Measurements from ENCODE around the gene ZP1. TPM values are rescaled to one million over a fixed set of nuclear protein-coding genes. Genes with fewer than 3 reads are reported as not detected.

The ZP1 gene
- total RNA-seq, 1 experiment from 2014 or later, result not detected

DNA sequence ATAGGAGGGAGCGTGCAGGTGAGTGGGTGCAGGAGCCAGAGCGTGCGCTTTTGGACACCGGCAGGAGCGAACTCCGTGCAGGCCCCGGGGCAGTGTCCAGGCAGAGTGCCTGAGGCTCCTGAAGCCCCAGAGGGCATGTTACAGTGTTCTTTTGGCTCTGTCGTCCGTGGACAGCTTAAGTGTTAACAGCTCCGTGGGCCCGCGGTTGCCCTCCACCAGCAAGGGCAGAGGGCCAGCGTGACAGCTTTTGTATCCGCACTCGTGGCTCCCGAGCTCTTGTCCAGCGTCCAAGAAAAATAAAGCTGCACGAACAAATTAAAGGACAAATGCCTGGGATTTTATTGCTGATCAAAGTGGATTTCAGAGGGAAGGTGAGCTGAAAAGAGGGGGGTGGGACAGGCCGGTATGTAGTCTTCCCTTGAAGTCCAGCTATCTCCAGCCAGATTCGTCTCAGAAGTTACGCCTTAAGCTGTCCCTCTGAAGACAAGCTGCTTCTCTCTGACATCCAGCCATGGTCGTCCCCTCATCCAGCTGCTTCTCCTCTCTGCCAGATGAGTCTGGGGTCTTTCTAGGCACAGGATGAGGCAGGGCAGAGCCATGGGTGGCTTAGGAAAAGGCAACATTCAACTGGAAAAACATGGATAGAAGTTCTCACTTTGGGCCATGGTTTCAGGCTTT lies 45.6 kb downstream of the ZP1 start:
- POLR2A ChIA-PET, result interaction anchor here (0.7 to 1.4 kb wide), 3 partner anchors 11 to 40 kb away, joined by 3 to 8 read pairs (median 5); partner anchors contain the start of gene TMEM132A
- Mint-ChIP-seq H3K4me3 (peak overlapping the region; percentile 94), H3K27ac (peak overlapping the region; percentile 99; the same call in 1 of the 2 replicates), H3K36me3 (no peaks in the 10 kb centered on the region; the same call in 1 of the 2 replicates), H3K27me3 (ENCODE audit: low read depth) (peaks cover 42% of the 10 kb centered on the region), H3K4me1 (peaks cover 47% of the 10 kb centered on the region), H3K9me3 (peaks cover 6% of the 10 kb centered on the region; the same call in 1 of the 2 replicates)
- no peak for DNase-seq (ENCODE audit: low spot score)
- no peak for ATAC-seq
- CTCF ChIA-PET, result interaction anchor here (0.9 to 5.6 kb wide), 6 partner anchors 8 to 57 kb away, joined by 3 to 51 read pairs (median 8); partner anchors contain the start of genes PRPF19 and TMEM132A
- no peak for TF ChIP-seq ELF4 (CRISPR knock-in tag; IDR thresholded peaks at IDR 0.05; ENCODE audit: low read depth)
- TF ChIP-seq MYBL2 (CRISPR knock-in tag; IDR thresholded peaks at IDR 0.05), result no peak
- TF ChIP-seq, protein P1, sequence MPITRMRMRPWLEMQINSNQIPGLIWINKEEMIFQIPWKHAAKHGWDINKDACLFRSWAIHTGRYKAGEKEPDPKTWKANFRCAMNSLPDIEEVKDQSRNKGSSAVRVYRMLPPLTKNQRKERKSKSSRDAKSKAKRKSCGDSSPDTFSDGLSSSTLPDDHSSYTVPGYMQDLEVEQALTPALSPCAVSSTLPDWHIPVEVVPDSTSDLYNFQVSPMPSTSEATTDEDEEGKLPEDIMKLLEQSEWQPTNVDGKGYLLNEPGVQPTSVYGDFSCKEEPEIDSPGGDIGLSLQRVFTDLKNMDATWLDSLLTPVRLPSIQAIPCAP (CRISPR knock-in tag; IDR thresholded peaks at IDR 0.05), result no peak
- TF ChIP-seq, protein P2, sequence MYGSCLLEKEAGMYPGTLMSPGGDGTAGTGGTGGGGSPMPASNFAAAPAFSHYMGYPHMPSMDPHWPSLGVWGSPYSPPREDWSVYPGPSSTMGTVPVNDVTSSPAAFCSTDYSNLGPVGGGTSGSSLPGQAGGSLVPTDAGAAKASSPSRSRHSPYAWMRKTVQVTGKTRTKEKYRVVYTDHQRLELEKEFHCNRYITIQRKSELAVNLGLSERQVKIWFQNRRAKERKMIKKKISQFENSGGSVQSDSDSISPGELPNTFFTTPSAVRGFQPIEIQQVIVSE (CRISPR knock-in tag; IDR thresholded peaks at IDR 0.05; ENCODE audit: borderline replicate concordance), result no peak
- TF ChIP-seq ATF1 (CRISPR knock-in tag; IDR thresholded peaks at IDR 0.05), result no peak
- TF ChIP-seq, protein P3, sequence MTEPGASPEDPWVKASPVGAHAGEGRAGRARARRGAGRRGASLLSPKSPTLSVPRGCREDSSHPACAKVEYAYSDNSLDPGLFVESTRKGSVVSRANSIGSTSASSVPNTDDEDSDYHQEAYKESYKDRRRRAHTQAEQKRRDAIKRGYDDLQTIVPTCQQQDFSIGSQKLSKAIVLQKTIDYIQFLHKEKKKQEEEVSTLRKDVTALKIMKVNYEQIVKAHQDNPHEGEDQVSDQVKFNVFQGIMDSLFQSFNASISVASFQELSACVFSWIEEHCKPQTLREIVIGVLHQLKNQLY (CRISPR knock-in tag; IDR thresholded peaks at IDR 0.05), result no peak
- no peak for TF ChIP-seq CBFB (CRISPR knock-in tag; IDR thresholded peaks at IDR 0.05; ENCODE audit: low read depth)
- TF ChIP-seq EMX1 (CRISPR knock-in tag; IDR thresholded peaks at IDR 0.05), result no peak
- TF ChIP-seq, protein P4, sequence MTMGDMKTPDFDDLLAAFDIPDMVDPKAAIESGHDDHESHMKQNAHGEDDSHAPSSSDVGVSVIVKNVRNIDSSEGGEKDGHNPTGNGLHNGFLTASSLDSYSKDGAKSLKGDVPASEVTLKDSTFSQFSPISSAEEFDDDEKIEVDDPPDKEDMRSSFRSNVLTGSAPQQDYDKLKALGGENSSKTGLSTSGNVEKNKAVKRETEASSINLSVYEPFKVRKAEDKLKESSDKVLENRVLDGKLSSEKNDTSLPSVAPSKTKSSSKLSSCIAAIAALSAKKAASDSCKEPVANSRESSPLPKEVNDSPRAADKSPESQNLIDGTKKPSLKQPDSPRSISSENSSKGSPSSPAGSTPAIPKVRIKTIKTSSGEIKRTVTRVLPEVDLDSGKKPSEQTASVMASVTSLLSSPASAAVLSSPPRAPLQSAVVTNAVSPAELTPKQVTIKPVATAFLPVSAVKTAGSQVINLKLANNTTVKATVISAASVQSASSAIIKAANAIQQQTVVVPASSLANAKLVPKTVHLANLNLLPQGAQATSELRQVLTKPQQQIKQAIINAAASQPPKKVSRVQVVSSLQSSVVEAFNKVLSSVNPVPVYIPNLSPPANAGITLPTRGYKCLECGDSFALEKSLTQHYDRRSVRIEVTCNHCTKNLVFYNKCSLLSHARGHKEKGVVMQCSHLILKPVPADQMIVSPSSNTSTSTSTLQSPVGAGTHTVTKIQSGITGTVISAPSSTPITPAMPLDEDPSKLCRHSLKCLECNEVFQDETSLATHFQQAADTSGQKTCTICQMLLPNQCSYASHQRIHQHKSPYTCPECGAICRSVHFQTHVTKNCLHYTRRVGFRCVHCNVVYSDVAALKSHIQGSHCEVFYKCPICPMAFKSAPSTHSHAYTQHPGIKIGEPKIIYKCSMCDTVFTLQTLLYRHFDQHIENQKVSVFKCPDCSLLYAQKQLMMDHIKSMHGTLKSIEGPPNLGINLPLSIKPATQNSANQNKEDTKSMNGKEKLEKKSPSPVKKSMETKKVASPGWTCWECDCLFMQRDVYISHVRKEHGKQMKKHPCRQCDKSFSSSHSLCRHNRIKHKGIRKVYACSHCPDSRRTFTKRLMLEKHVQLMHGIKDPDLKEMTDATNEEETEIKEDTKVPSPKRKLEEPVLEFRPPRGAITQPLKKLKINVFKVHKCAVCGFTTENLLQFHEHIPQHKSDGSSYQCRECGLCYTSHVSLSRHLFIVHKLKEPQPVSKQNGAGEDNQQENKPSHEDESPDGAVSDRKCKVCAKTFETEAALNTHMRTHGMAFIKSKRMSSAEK (CRISPR knock-in tag; IDR thresholded peaks at IDR 0.05; ENCODE audit: borderline replicate concordance), result no peak

DNA sequence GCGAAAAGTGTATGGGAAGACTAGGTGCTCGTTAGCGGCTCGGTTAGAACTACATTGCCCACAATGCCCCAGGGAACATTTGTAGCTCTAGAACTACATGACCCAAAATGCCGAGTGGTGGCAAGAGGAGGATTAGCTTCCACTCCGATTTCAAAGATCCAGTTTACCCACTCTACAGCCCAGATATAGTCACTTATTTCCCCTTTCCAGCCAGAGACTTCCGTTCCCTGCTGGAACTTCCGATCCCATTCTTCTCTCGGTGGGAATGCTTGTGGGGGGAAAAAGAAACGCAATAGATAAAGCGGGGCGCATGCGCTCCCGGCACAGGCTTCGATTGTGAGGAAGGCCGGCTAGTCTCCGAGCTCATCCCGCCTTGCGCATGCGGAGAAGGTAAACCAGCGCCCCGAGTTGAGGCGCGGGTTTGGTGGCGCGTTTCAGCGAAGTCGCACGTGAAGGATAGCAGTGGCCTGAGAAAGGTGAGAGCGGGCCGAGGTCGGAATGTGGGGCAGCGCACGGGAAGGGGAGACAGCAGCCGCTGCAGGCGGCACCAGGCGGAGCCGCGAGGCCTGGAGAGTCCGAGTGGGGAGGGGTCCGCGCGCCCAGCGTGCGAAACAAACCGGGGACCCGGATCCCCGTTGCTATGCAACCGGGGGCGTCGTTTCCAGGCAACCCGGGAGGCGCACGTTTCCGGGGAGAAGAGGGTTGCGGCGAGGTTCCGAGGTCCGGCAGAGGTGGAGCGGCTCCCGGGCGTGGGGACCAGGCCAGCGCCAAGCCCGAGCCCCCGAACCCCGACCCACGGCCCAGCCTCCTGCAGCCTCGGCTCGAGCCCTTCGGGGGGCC lies 46.7 kb downstream of the ZP1 start, which contains the start of gene TMEM109:
Gene TMEM109 (plus strand): TSS at position 366 of the 840 bp plus-strand sequence. CDS start 5,536 bp downstream, outside the sequence.
- ChIA-PET POLR2A (interaction anchor here (0.7 to 1.7 kb wide), 6 partner anchors 9 to 202 kb away, joined by 3 to 11 read pairs (median 4); partner anchors contain the start of gene TMEM132A), CTCF (interaction anchor here (0.7 to 5.6 kb wide), 8 partner anchors 9 to 83 kb away, joined by 3 to 51 read pairs (median 5); partner anchors contain the start of genes CCDC86, PRPF19 and TMEM132A)
- TF ChIP-seq, protein P5, sequence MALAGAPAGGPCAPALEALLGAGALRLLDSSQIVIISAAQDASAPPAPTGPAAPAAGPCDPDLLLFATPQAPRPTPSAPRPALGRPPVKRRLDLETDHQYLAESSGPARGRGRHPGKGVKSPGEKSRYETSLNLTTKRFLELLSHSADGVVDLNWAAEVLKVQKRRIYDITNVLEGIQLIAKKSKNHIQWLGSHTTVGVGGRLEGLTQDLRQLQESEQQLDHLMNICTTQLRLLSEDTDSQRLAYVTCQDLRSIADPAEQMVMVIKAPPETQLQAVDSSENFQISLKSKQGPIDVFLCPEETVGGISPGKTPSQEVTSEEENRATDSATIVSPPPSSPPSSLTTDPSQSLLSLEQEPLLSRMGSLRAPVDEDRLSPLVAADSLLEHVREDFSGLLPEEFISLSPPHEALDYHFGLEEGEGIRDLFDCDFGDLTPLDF (CRISPR knock-in tag; IDR thresholded peaks at IDR 0.05), result peak; percentile 80; the same call in 1 of the 2 replicates
- TF ChIP-seq NR1H2 (CRISPR knock-in tag; IDR thresholded peaks at IDR 0.05) (no peak), TCF7 (CRISPR knock-in tag; IDR thresholded peaks at IDR 0.05; ENCODE audit: low read depth) (0 out of 2 replicates have a peak, but pooled peaks have one; percentile 66), SMAD4 (CRISPR knock-in tag; IDR thresholded peaks at IDR 0.05) (0 out of 2 replicates have a peak, but pooled peaks have one; percentile 53), GABPB1 (CRISPR knock-in tag; IDR thresholded peaks at IDR 0.05) (no peak), ELF4 (CRISPR knock-in tag; IDR thresholded peaks at IDR 0.05; ENCODE audit: low read depth) (0 out of 2 replicates have a peak, but pooled peaks have one; percentile 36), SP1 (CRISPR knock-in tag; conservative IDR thresholded peaks at IDR 0.05) (peak; percentile 70), NFE2L1 (CRISPR knock-in tag; IDR thresholded peaks at IDR 0.05) (peak; percentile 95)
- TF ChIP-seq, protein P6, sequence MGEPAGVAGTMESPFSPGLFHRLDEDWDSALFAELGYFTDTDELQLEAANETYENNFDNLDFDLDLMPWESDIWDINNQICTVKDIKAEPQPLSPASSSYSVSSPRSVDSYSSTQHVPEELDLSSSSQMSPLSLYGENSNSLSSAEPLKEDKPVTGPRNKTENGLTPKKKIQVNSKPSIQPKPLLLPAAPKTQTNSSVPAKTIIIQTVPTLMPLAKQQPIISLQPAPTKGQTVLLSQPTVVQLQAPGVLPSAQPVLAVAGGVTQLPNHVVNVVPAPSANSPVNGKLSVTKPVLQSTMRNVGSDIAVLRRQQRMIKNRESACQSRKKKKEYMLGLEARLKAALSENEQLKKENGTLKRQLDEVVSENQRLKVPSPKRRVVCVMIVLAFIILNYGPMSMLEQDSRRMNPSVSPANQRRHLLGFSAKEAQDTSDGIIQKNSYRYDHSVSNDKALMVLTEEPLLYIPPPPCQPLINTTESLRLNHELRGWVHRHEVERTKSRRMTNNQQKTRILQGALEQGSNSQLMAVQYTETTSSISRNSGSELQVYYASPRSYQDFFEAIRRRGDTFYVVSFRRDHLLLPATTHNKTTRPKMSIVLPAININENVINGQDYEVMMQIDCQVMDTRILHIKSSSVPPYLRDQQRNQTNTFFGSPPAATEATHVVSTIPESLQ (CRISPR knock-in tag; IDR thresholded peaks at IDR 0.05), result no peak
- TF ChIP-seq, protein P7, sequence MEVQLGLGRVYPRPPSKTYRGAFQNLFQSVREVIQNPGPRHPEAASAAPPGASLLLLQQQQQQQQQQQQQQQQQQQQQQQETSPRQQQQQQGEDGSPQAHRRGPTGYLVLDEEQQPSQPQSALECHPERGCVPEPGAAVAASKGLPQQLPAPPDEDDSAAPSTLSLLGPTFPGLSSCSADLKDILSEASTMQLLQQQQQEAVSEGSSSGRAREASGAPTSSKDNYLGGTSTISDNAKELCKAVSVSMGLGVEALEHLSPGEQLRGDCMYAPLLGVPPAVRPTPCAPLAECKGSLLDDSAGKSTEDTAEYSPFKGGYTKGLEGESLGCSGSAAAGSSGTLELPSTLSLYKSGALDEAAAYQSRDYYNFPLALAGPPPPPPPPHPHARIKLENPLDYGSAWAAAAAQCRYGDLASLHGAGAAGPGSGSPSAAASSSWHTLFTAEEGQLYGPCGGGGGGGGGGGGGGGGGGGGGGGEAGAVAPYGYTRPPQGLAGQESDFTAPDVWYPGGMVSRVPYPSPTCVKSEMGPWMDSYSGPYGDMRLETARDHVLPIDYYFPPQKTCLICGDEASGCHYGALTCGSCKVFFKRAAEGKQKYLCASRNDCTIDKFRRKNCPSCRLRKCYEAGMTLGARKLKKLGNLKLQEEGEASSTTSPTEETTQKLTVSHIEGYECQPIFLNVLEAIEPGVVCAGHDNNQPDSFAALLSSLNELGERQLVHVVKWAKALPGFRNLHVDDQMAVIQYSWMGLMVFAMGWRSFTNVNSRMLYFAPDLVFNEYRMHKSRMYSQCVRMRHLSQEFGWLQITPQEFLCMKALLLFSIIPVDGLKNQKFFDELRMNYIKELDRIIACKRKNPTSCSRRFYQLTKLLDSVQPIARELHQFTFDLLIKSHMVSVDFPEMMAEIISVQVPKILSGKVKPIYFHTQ (CRISPR knock-in tag; IDR thresholded peaks at IDR 0.05), result no peak

More for the DNA sequence above, 46.7 kb downstream of the ZP1 start, which contains the start of gene TMEM109:
- Mint-ChIP-seq H3K27ac (peak within 1 kb of the TSS; percentile 99), H3K9me3 (peaks cover 6% of the 10 kb centered on the region; the same call in 1 of the 2 replicates), H3K36me3 (no peaks in the 10 kb centered on the region; the same call in 1 of the 2 replicates), H3K4me1 (peaks cover 49% of the 10 kb centered on the region), H3K4me3 (peak within 1 kb of the TSS; percentile 94), H3K27me3 (ENCODE audit: low read depth) (peaks cover 34% of the 10 kb centered on the region)
- ATAC-seq (peak; percentile 71), DNase-seq (ENCODE audit: low spot score) (peak; percentile 85)
